Measurements from ENCODE around the gene PRRC2B.

PRRC2B gene

DNA sequence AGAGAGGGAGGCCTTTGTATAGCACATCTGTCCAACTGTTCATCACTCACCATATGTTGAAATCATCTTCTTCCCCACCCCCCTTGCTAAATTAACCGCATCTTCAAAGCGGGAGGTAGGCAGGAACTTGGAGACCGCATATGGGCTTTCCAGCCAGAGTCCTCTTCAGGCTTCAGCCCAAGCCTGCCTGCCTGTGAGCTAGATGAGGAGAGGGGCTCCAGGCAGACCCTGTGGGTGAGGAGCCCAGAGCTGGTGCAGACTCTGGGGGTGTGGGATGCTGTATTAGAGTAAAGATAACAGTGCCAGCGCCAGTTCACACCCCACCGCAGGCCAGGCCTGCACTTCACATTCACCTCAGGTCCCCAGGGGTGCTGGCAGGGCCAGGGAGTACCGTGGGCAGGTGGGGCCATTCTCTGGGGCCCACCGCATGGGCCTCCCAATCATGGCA lies 16.2 kb downstream of the PRRC2B start:
- DNase-seq, result no peak

DNA sequence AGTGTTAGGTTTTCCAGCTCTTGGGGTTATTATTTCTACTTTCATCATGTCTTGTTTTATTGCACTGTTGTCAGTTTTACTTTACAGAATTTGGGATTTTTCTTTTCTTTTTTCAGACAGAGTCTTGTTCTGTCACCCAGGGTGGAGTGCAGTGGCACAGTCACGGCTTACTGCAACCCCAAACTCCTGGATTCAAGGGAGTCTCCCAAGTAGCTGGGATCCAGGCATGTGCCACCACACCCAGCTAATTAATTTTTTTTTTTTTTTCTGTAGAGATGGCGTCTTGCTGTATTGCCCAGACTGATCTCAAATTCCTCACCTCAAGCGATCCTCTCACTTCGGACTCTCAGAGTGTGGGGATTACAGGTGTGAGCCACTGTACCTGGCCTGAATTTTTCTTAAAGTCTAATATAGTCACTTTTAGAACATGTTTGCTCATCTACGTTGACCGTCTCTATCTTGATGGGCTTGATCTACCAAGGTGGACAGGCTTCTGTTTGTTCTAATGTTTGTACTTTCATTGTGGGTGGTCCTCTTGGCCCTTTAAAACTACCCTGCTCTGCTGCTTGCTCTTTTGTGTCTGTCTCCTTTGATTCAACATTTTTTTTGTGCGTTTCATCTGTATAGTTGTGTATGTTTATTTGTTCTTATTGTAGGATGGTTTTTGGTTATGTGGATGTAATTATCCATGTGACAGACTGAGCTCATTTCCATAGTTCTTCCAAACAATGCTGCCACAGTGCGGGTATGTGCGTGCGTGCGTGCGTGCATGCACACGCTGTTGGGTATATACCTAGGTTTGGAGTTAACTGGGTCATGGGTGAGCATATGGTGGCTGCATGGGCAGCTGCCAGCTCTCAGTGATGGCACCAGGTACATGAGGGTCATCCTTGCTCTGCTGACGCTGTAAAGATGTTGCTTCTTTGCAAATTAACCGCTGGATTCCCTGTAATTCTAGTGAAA lies 18.1 kb downstream of the PRRC2B start:
- DNase-seq, result no peak

DNA sequence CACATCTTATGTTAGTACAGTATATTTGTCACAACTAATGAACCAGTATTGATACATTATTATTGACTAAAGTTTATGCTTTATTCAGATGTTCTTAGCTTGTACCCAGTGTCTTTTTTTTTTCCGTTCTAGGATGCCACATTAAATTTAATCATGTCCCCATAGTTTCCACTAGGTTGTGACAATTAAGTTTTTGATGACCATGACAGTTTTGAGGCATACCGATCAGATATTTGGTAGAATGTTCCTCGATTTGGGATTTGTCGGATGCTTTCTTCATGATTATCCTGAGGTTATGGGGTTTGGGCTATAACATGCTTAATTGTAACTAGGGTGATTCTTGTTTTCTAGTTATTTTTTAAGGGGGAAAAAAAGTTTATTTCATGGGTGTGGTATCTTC lies 22.6 kb downstream of the PRRC2B start:
- DNase-seq, result no peak

DNA sequence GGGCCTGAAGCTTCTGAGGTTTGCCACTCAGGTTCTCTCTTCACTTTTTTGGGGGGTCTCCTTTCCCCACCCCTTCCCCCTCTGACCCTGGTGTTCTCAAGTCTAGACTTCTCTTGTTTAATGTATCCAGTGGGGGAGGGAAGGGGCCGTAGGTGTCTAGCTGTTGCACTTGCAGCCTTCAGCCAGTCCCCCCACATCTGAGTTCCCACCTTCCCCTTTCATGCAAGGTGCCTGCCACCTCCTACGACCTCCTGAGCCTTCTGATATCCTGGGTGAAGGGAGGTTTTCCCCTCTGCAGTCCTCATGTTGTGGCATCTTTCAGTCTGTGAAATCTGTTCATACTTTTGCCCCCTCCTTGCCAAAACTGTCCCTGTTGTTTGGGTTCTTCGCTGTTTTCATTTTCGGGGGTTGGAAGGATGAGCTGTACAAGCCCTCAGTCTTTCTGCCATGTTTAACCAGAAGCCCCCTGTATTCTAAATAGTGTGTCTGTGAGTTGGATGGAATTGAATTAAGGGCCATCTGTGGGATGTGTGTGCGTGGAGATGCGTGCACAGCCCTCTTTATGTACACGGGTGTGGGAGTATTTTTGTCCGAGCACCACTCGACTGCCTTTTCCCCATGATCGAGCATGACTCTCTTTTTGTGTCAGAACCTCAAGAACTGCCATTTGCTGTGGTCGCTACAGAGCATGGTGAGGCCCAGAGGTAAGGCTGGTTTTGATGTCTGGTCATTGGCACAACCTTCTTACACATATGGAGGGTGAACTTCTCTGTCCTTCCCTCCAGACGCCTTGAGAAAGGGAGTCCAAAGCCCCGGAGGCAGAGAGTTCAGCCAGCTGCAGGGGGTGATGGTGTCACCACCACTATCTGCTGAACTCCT lies 23.6 kb downstream of the PRRC2B start:
- DNase-seq, result no peak

DNA sequence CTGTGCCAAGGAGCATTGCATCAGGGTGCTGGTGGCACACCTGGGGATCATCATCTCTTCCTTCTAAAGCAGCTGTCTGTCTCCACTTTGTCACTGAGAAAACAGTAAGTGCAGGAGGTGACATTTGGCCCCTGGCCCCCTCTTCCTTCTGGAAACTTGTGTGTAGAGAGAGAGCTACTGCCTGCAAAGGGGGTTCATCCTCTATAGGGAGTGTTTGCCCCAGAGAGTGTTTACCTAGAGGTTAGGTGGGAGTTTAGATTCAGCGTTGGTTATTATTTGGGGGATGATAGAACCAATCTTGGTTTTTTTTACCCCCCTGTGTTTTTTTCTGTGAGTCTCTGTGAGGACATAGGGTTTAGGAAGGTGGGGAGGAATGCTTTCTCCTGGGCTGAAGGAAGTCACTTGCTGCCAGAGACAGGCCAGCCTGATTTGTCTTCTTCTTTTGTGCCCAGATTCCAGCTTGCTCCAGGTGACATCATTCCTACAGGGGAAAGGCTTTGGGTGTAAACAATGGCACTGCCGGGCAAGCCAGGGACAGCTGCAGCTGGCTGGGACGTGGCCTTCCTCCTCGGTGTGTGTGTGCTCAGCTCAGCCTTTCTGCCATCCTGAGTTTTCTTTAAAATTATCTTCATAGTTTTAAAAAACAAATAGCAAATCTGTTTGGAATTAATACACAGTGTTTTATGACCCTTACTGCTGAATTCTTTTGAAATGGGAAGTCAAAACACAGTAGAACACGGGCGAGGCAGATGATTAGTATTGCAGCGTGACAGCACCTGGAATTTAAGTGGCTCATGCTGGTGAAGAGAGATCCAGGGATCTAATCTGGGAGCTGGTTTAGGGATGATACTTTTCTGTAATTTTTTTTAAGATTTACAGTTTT lies 24.5 kb downstream of the PRRC2B start:
- DNase-seq, result no peak

DNA sequence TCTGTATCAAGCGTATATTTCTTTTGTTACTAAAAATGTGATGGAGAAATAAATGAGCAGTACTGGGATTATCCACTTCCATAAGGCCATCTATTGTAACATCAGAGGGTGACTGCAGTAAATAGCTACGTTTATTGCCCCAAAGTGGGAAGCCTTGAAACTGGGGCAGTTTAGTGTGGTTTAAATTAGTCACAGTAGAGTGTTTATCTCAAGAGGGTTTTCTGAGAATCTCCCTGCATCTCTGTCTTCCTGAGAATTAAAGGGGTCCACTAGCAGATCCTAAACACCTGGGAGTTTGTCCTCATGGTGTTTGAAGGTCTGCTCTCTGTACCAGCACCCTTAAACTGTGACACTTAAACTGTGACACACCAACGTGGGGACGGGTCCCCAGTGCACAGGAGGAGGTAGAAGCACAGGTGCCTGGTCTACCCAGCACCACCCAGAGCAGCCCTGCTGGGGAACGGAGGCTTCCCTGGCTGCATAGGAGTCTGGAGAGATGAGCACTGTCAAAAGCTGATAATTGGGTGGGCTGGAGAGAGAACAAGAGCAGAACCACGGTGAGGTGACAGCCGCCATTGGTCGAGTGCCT lies 25.2 kb downstream of the PRRC2B start:
- DNase-seq, result no peak

DNA sequence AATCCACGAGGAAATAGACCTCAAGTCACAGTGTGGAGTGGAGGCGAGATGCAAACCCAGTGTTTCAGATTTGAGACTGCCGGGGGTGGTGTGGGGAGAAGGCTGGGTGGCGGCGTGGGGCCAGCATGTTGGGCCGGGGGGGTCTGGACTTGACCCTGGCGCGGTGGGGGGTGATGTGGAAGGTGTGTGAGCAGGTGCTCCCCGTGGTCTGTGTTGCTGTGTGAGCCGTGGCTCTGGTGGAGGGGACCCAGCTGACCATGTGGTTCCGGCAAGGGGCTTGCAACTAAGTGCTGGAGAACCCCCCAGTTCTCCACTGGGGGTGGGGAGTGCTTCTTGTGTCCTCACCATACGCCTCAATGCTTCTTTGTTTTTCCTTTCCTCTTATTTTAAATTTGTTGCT lies 25.8 kb downstream of the PRRC2B start:
- no peak for DNase-seq

DNA sequence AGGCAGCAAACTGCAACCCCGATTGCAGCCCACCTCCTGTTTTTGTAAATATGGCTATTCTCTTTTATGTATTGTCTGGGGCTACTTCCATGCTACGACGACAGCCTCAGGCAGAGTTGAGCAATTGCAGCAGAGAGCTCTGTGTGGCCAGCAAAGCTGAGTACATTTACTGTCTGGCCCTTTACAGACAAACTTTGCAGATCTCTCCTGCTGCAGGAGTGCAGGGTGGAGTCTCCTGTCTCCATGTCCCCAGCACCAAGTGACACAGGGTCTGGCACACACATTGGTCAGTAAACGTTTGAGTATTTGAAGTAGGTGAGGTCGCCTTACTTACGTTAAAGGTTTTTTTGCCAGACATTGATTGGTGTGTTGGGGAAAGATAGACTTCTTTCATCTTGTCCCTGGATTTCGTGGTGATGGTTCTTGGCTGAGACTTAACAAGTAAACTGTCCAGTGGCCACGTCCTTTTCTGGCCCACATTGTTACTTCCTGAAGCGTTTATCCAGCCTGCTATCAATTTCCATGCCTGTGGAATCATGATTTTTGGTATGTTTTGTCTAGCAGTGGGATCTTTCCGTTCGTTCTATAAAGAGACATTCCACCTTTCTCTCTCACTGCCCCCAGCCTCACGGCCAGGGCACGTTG lies 27.2 kb downstream of the PRRC2B start:
- DNase-seq, result peak in 1 of 2 experiments; percentile 31

DNA sequence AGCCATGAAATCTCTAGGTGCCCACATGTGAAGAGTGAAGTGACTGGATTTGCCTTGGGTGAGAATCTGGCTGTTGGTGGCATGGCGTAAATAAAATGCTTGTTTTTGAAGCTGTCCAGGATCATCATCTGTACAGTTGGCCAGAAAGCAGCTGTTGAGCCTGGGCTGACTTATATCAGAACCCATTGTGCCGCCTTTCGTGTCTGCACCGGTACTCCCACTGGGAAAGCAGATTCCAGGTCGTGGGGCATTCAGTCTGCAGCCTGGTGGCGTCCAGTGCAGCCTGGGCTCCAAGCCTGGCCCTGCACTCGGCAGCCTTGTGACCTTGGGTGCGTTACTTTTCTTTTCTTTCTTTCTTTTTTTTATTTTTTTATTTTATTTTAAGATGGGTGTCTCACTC lies 27.8 kb downstream of the PRRC2B start:
- no peak for DNase-seq

DNA sequence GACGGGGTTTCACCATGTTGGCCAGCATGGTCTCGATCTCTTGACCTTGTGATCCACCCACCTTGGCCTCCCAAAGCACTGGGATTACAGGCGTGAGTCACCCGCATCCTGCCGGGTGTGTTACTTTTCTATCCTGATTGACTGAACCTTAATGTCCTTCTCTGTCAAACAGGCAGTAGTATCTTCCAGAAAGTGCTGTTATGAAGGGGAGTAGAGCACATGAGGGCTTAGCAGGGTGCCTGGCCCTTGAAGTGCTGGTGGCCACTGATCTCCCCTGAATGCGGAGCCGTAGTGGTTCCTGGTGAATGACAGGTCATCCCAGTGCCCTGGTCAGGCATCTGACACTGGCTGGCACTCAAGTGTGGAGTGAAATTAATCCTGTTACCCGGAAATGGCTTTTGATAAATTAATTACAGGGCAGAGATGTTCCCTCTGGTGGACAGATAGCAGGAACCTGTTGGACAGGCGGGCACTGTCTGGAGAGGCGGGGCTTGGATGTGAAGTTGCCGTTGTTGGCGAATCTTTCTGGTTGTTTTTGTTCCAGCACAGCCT lies 28.4 kb downstream of the PRRC2B start:
- no peak for DNase-seq

DNA sequence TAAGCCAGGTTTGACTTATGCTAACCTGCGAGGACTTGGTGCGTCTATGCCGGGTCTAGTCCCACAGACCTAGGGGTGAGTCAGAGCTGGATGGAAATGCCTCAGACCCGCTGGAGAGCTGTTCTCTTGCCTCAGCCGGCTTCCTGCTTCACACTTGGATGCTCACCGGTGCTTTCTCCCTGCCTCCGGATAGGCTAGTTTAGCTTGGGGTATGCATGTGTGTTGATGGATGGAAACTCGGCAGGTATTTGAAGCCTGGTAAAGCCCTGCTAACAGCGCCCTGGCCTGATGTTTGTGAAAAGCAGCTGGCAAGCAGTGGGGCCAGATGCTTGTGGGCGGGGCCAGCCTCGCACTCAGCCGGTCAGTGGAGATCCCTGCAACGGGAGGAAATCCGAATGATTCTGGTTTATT lies 29.3 kb downstream of the PRRC2B start:
- peak; percentile 30 to 74 for DNase-seq

DNA sequence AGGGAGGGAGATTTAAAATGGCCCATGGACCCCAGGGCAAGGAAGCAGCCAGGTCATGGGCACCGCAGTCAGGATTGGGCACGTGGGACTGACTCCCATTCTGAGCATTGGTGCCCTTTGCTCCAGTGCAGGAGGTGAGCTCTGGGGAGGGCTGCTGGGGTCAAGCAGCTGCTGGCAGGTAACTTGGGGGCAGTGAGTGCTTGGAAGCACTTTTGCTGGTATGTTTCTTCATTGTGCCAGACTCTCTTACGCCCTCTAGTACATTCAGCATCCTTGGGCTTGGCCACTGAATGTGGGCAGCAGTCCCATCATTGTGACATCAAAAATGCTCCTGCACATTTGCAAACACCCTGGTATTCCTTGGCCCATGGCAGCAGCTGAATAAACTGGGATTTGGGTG lies 32.7 kb downstream of the PRRC2B start:
- no peak for DNase-seq

DNA sequence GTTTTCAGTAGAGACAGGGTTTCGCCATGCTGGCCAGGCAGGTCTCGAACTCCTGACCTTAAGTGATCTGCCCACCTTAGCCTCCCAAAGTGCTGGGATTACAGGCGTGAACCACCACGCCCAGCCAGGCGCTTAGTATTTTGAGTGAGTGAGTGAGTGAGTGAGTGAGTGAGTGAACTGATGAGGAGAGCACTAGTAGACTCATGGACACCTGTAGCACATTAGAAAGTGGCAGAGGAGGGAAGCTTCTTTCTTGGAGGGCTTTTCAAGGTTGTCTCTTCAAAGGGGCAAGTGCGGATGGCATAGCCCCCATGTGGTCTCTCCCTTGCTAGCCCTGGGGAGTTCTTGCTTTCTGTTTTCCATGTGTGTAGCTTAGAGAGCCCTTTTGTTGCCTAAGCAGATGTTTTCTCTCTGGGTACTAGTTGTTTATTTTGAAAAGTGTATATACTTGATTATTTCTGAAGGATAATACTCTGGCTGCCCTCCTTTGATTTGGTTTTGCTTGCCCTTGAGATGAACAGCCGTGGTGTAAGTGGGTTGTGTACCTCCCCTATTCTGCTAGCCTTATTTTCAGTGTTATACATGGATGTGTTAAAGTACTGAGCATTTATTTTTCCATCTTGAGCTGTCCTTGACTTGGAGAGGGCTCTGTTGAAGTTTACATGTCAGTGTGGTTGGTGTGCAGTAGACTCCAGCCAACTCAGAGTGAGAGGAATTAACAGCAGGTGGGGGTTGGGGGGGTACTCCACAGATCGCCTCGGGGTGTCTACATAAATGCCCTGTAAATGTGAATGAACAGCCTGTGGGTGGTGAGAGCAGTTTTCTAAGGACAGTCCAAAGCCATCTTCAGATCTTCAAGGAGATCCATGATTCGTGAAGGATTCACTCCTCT lies 35.5 kb downstream of the PRRC2B start:
- DNase-seq, result no peak

DNA sequence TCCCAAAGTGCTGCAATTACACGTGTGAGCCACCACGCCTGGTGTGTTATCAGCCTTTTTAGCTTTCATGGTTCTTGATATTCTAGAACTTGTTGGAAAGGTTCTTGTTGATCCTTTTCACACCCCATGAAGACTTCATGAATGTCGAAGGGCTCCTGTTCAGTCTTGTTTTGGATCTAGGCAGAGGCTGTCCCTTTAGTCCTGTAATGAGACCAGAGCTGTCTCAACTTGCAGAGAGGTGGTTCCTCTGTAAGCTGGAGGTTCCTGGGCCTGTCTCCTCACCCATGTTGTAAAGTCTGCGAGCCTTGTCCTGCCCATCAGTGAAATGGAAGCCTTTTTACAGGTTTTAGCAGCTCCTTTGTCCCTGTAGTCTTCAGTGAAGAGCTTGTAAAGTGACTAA lies 38.2 kb downstream of the PRRC2B start:
- no peak for DNase-seq

DNA sequence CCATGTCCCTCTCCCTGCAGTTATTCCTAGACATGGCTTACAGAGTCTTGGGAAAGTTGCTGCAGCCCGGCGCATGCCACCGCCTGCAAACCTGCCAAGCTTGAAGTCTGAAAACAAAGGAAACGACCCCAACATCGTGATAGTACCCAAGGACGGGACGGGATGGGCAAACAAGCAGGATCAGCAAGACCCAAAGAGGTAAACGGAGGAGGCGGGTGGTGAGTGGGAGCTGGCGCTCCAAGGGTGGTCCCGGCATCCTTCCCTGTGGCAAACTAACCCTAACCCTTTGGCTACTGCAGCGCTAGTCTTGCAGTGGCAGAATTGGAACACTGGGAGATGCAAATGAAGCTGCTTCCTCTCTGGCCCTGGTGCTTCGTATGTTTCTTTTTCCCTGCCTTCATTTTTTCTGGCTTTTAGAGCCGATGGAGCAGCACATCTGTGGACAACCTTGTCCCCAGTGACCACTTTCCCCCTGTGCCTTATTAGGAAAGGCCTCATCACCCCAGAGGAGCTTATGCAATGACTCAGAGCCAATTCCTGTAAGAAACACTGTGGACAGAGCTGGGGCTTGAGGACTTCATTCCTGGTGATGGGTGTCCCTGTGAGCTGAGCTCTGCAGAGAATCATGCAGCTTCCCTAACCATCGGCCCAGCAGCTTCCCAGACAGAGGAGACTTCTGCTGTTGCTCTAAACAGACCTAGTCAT lies 38.9 kb downstream of the PRRC2B start:
- DNase-seq, result peak; percentile 22 to 37

DNA sequence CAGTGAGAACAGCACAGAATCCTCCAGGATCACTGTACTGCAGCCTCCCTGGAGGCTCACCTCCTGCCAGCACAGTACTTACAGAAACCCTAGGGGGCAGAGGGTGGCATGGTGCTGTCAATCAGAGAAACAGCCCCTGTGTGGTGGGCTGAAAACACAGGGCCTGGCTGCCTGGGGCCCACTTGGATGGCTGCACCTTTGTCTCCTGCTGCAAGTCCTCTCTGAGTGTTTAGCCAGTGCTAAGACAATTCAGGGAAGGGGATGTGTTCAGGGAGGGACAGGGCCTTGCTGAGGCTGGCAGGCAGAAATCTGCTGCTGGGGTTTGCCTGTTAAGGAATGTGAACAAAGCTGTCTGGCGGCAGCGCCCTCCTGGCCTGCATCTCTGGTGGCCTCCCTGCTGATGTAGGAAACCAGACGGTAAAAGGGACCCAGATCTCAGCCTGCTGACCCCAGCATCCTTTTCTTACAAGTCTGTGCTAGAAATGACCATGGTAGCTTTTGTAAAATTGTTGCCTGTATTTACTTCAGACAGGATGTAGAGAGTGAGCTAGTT lies 39.5 kb downstream of the PRRC2B start:
- no peak for DNase-seq

DNA sequence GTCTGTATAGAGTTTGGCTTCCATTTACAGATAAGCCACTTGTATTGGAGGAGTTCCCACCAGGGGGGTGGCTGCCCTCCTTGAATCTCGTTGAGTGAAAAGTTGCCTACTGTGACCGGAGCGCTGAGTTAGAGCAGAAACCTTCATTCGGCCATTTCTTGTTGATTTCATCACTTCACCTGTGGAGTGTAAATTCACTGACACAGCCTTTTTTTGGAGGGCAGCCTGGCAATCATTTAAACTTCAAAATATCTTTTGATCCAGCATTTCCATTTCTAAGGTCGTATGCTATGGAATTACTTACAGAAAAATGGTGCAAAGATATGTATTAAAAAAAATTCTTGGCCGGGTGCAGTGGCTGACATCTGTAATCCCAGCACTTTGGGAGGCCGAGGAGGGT lies 40.8 kb downstream of the PRRC2B start:
- DNase-seq, result no peak

DNA sequence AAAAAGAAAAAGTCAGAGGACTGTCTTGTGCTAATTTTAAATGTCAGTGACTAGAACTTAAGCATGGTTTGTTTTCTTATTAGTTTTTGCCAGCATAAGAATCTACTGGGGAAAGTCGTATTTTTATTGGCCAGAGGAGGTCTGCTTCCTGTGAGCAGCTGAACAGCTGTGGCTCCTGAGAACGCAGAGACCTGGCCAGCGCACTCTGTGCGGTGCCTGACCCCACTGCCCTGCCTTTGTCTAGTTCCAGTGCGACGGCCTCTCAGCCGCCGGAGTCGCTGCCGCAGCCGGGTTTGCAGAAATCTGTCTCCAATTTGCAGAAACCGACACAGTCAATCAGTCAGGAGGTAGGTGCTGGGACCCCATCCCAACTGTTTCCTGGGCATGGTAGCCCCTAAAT lies 42.5 kb downstream of the PRRC2B start:
- no peak for DNase-seq

DNA sequence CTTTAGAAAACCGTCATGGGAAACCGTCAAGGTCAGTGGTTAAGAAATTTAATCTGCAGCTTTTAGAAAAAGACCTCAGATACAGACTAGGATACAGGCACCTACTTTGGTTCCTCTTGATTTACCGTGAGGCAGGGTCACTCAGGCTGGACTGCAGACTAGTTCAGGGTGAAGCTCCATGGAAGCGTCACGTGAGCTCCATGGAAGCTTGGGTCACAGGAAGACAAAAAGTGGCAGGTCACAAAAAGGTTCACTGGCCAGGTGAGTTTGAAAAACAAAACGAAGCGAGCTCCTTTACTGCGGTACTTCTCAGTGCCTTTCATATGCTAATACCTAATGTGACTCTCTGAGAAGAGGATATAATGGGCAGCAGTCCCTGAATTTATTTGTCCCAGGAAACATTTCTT lies 43.0 kb downstream of the PRRC2B start:
- DNase-seq, result no peak
